ENCODE measurements around the gene OR5B3. TPM values are rescaled to one million over a fixed set of nuclear protein-coding genes. Genes with fewer than 3 reads are reported as not detected.

Gene OR5B3
- total and polyA plus RNA-seq, 2 donors (not counting 3 experiments of a cell fraction or from before 2014, with no cell fraction given), result not detected

GRCh38 chr11:58394195-58394594, 12.5 kb downstream of the OR5B3 start:
- H2AFZ ChIP-seq (ENCODE audit: low read depth, low read length), result no peak overlapping the region
- POLR2A ChIA-PET, result interaction anchor here (0.6 kb wide), 1 partner anchor 981 kb away, joined by 5 read pairs; no protein-coding TSS in a partner anchor
- peaks cover 18% of the 10 kb centered on the region for H3K4me1 ChIP-seq (ENCODE audit: control insufficient read depth, extremely low read depth, insufficient read depth, low read length)
- no peaks in the 10 kb centered on the region for H4K20me1 ChIP-seq (replicated peaks; ENCODE audit: control insufficient read depth, extremely low read depth, insufficient read depth, low read length)
- no peaks in the 10 kb centered on the region for H3K9me1 ChIP-seq (replicated peaks; ENCODE audit: control insufficient read depth, extremely low read depth, insufficient read depth, low read length)
- CTCF ChIA-PET, result interaction anchor here (1.1 to 1.6 kb wide), 2 partner anchors 10 to 59 kb away, joined by 3 to 4 read pairs; no protein-coding TSS in a partner anchor
- no peaks in the 10 kb centered on the region for H3K79me2 ChIP-seq (ENCODE audit: control insufficient read depth, insufficient read depth, low read length)
- no peak overlapping the region for H3K9ac ChIP-seq (replicated peaks; ENCODE audit: extremely low read depth, insufficient read depth, low read length)
- H3K4me2 ChIP-seq (ENCODE audit: insufficient read depth, low read length), result peak overlapping the region; percentile 47
- no peaks in the 10 kb centered on the region for H3K27me3 ChIP-seq (ENCODE audit: control insufficient read depth in 2 of 2, insufficient read depth in 2 of 2, low read length in 2 of 2)
- H3K36me3 ChIP-seq (ENCODE audit: control insufficient read depth in 2 of 2, extremely low read depth in 1 of 2, insufficient read depth in 2 of 2, low read length in 2 of 2), result no peaks in the 10 kb centered on the region
- no peak overlapping the region for H3K4me3 ChIP-seq (replicated peaks in 1 of 3; ENCODE audit: insufficient read depth in 1 of 3, low read depth in 1 of 3, low read length in 3 of 3)
- no TSS peak for BruUV-seq (replicated peaks)
- H3K27ac ChIP-seq (ENCODE audit: insufficient read depth, low read depth, low read length), result peak overlapping the region; percentile 78
- dilution Hi-C loops (cut with MboI; ENCODE audit: extremely low pct_ligation_motif_present, low sequenced_read_pairs) (no loop called here), intact Hi-C loops (cut with micrococcal nuclease) (loop anchor here (1.0 kb wide), 2 partner anchors 60 to 390 kb away; no protein-coding TSS in a partner anchor)
- TF ChIP-seq CTCF (IDR thresholded peaks at IDR 0.05; ENCODE audit: extremely low read depth in 1 of 2, insufficient read depth in 1 of 2, low read depth in 1 of 2, low read length in 2 of 2), result no peak
- no peak for TF ChIP-seq POLR2A (IDR thresholded peaks at IDR 0.05; ENCODE audit: low read depth, low read length)
- peak; percentile 91 for TF ChIP-seq FOS (IDR thresholded peaks at IDR 0.05; ENCODE audit: borderline replicate concordance, insufficient read depth, low read length)
- peak; percentile 60 for TF ChIP-seq POLR2AphosphoS5 (IDR thresholded peaks at IDR 0.05; ENCODE audit: insufficient read depth, low read depth, low read length)
- no peak for TF ChIP-seq EZH2 (IDR thresholded peaks at IDR 0.05; ENCODE audit: borderline replicate concordance, low read depth, low read length, severe bottlenecking)
- no peak for TF ChIP-seq MAX (IDR thresholded peaks at IDR 0.05; ENCODE audit: insufficient read depth, insufficient read length)
- TF ChIP-seq MYC (IDR thresholded peaks at IDR 0.05; ENCODE audit: low read depth, low read length), result no peak
- peak; percentile 86 for TF ChIP-seq JUN (IDR thresholded peaks at IDR 0.05; ENCODE audit: borderline replicate concordance, insufficient read depth, insufficient read length, low read depth)
- TF ChIP-seq GATA2 (IDR thresholded peaks at IDR 0.05; ENCODE audit: insufficient read depth, insufficient read length, low read depth, low read length), result peak; percentile 96
- DNase-seq (ENCODE audit: low read depth, low spot score) (peak; percentile 79), FAIRE-seq (no peak)
- H3K9me3 ChIP-seq (replicated peaks; ENCODE audit: control insufficient read depth, insufficient read depth, low read length), result no peaks in the 10 kb centered on the region

All from endothelial cell of umbilical vein (primary cell).